Measurements from ENCODE around the gene PTBP2. TPM values are rescaled to one million over a fixed set of nuclear protein-coding genes. Genes with fewer than 3 reads are reported as not detected.

The PTBP2 gene
- total RNA-seq, 4 donors from 2014 or later, result 42.0 to 90.2 (median 51.2) TPM

GRCh38 chr1:96845464-96845863 lies 123.9 kb downstream of the PTBP2 start:
- Histone ChIP-seq H3K4me1 (no peaks in the 10 kb centered on the region), H3K36me3 (no peaks in the 10 kb centered on the region), H3K4me3 (no peak overlapping the region), H3K9me3 (no peaks in the 10 kb centered on the region), H3K27me3 (no peaks in the 10 kb centered on the region), H3K27ac (no peak overlapping the region)
- DNase-seq (ENCODE audit: low spot score in 2 of 2), result no peak
- TF ChIP-seq EP300 (IDR thresholded peaks at IDR 0.05), result no peak
- TF ChIP-seq CTCF (IDR thresholded peaks at IDR 0.05), result peak in 3 of 5 experiments; percentile 22 to 31 (median 28)
- 67 to 68% methylated on average over 8 of the region's 8 CpGs for WGBS, 2 donors

GRCh38 chr1:96861836-96862235 lies 140.3 kb downstream of the PTBP2 start:
- H3K4me3 ChIP-seq, result no peak overlapping the region
- DNase-seq (ENCODE audit: low spot score in 2 of 2), result no peak
- no peak for TF ChIP-seq POLR2A (IDR thresholded peaks at IDR 0.05)
- no peak for TF ChIP-seq CTCF (IDR thresholded peaks at IDR 0.05)
- TF ChIP-seq EP300 (IDR thresholded peaks at IDR 0.05), result no peak
- H3K27ac ChIP-seq, result no peak overlapping the region
- no peaks in the 10 kb centered on the region for H3K27me3 ChIP-seq
- peaks cover 0 to 20% (median 2%) of the 10 kb centered on the region in 4 donors for H3K9me3 ChIP-seq
- peaks cover 0 to 12% (median 0%) of the 10 kb centered on the region in 4 donors for H3K4me1 ChIP-seq
- H3K36me3 ChIP-seq, result no peaks in the 10 kb centered on the region
- WGBS, 2 donors, result 95 to 100% methylated on average over 2 of the region's 2 CpGs

- peaks cover 0 to 12% (median 0%) of the 10 kb centered on the region in 4 donors for H3K4me1 ChIP-seq
- WGBS, 2 donors, result 73 to 81% methylated on average over 5 of the region's 5 CpGs
- H3K27me3 ChIP-seq, result no peaks in the 10 kb centered on the region
- peaks cover 0 to 20% (median 2%) of the 10 kb centered on the region in 4 donors for H3K9me3 ChIP-seq
- no peak overlapping the region for H3K4me3 ChIP-seq
- no peak overlapping the region for H3K27ac ChIP-seq
- H3K36me3 ChIP-seq, result no peaks in the 10 kb centered on the region
- TF ChIP-seq EP300 (IDR thresholded peaks at IDR 0.05) (no peak), CTCF (IDR thresholded peaks at IDR 0.05) (no peak), POLR2A (IDR thresholded peaks at IDR 0.05) (no peak)
- DNase-seq (ENCODE audit: low spot score in 2 of 2), result no peak
These were observed 141.9 kb downstream of the PTBP2 start for GRCh38 chr1:96863449-96863848.
